ENCODE data around the gene C1QTNF1.

DNA sequence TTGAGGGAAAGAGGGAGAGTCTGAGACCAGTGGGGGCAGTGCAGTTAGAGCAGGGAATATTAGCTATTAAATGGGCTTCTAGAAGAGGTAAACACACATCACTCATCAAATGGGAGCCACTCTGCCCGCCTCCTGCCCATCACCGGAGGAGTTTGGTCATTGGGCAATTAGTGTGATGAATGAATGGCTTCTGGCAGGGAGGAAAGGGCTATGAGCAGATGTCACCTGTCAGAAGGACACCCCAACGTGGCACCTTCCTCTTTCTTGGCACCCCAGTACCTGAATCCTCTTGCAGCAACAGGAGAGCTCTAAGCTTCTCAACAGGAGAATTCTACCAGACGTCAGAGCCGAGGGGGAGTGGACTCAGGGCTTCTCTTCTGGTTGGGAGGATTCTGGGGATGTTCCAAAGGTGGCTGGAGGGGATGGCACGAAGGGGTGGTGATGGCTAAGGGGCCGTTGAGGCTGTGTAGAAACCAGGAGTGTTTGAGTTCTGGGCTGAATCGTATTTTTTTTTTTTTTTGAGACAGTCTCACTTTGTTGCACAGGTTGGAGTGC lies 11.0 kb downstream of the C1QTNF1 start:
- TF ChIP-seq, protein P1, sequence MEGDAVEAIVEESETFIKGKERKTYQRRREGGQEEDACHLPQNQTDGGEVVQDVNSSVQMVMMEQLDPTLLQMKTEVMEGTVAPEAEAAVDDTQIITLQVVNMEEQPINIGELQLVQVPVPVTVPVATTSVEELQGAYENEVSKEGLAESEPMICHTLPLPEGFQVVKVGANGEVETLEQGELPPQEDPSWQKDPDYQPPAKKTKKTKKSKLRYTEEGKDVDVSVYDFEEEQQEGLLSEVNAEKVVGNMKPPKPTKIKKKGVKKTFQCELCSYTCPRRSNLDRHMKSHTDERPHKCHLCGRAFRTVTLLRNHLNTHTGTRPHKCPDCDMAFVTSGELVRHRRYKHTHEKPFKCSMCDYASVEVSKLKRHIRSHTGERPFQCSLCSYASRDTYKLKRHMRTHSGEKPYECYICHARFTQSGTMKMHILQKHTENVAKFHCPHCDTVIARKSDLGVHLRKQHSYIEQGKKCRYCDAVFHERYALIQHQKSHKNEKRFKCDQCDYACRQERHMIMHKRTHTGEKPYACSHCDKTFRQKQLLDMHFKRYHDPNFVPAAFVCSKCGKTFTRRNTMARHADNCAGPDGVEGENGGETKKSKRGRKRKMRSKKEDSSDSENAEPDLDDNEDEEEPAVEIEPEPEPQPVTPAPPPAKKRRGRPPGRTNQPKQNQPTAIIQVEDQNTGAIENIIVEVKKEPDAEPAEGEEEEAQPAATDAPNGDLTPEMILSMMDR (conservative IDR thresholded peaks at IDR 0.05; ENCODE audit: low read depth, low read length) = no peak
- TF ChIP-seq EZH2 (IDR thresholded peaks at IDR 0.05; ENCODE audit: borderline replicate concordance, low read depth, low read length, poor library complexity, severe bottlenecking) = no peak
